HG03159 (cell line): Measurements from ENCODE around the gene ASS1.

Experiments used
- ATAC-seq: cut with Tn5 transposase; IDR thresholded peaks from one replicate; pipeline ENCODE4 v1.9.1; 2021; ENCODE audit warnings: mild to moderate bottlenecking, moderate library complexity; ENCODE audit not compliant: unreplicated experiment

The ASS1 gene

GRCh38 chr9:130491830-130492482 is 47.2 kb downstream of the ASS1 start:
- no peak for ATAC-seq

GRCh38 chr9:130493021-130493420 is 48.3 kb downstream of the ASS1 start:
- no peak for ATAC-seq

- no peak for ATAC-seq
Measured at GRCh38 chr9:130493476-130493875, 48.7 kb downstream of the ASS1 start.

GRCh38 chr9:130495067-130495466 is 50.3 kb downstream of the ASS1 start:
- no peak for ATAC-seq

GRCh38 chr9:130497139-130497538 is 52.4 kb downstream of the ASS1 start:
- no peak for ATAC-seq

GRCh38 chr9:130498298-130498917 is 53.6 kb downstream of the ASS1 start:
- ATAC-seq = no peak

GRCh38 chr9:130498918-130499698 is 54.3 kb downstream of the ASS1 start:
- ATAC-seq = no peak

- no peak for ATAC-seq
Measured at GRCh38 chr9:130499804-130500263, 55.1 kb downstream of the ASS1 start.

GRCh38 chr9:130500340-130501180 is 55.8 kb downstream of the ASS1 start:
- no peak for ATAC-seq

GRCh38 chr9:130501639-130502038 is 56.9 kb downstream of the ASS1 start:
- no peak for ATAC-seq

GRCh38 chr9:130508218-130508617 is 63.5 kb downstream of the ASS1 start:
- ATAC-seq = no peak

- no peak for ATAC-seq
Measured at GRCh38 chr9:130512199-130512598, 67.4 kb downstream of the ASS1 start.

- no peak for ATAC-seq
Measured at GRCh38 chr9:130513078-130513477, 68.3 kb downstream of the ASS1 start.

- ATAC-seq = no peak
Measured at GRCh38 chr9:130518233-130518632, 73.5 kb downstream of the ASS1 start.

- ATAC-seq = no peak
Measured at GRCh38 chr9:130518943-130519799, 74.4 kb downstream of the ASS1 start.

- no peak for ATAC-seq
Measured at GRCh38 chr9:130519927-130520326, 75.2 kb downstream of the ASS1 start.

GRCh38 chr9:130521715-130522114 is 77.0 kb downstream of the ASS1 start:
- ATAC-seq = no peak

- ATAC-seq = no peak
Measured at GRCh38 chr9:130522233-130522808, 77.6 kb downstream of the ASS1 start.

GRCh38 chr9:130523921-130524320 is 79.2 kb downstream of the ASS1 start:
- ATAC-seq = no peak
